Transverse colon (tissue), 4 donors: ENCODE results near the gene RASL12. TPM values are rescaled to one million over a fixed set of nuclear protein-coding genes. Genes with fewer than 3 reads are reported as not detected.

Experiments used
- DNase-seq: peaks from one replicate; pipeline ENCODE4 v3.0.0-alpha.2; 2019
- H3K27ac ChIP-seq, 4 donors: fragments of 200-600 bp; sonication (generic); 2 replicates each; pipeline ENCODE4 v1.5.1; 2016 to 2018; ENCODE audit warnings: inconsistent platforms in 4 of 4
- H3K27me3 ChIP-seq: fragments of 200-600 bp; sonication (generic); 2 replicates; pipeline ENCODE4 v1.5.1; 2017; ENCODE audit warnings: inconsistent platforms
- H3K36me3 ChIP-seq, 4 donors: fragments of 200-600 bp; sonication (generic); 2 replicates each; pipeline ENCODE4 v1.5.1; 2017 to 2019; ENCODE audit warnings: inconsistent platforms in 4 of 4
- H3K4me1 ChIP-seq, 4 donors: fragments of 200-600 bp; sonication (generic); 2 replicates each; pipeline ENCODE4 v1.5.1; 2017 to 2020; ENCODE audit warnings: inconsistent platforms in 4 of 4
- H3K4me3 ChIP-seq, 4 donors: fragments of 200-600 bp; sonication (generic); 1 replicate in 1 of 4; 2 replicates in 3 of 4; pipeline versions ENCODE4 v1.5.1 to v1.6.1; 2017 to 2019; ENCODE audit warnings: inconsistent platforms in 4 of 4
- H3K9me3 ChIP-seq, 2 donors: fragments of 200-600 bp; sonication (generic); 2 replicates each; pipeline ENCODE4 v1.5.1; 2017 to 2019; ENCODE audit warnings: inconsistent platforms in 2 of 2
- CTCF ChIP-seq, 5 experiments: fragments of 200-600 bp in 3 of 5; fragments of 450-650 bp in 2 of 5; sonication (generic) in 3 of 5; IDR thresholded peaks; 1 replicate in 2 of 5; 2 replicates in 3 of 5; pipeline ENCODE4 v1.5.1; 2016 to 2017; ENCODE audit warnings: antibody characterized with exemption in 5 of 5, inconsistent platforms in 3 of 5, mild to moderate bottlenecking in 2 of 5, moderate library complexity in 1 of 5
- EP300 ChIP-seq: sonication (generic); formaldehyde crosslinking; IDR thresholded peaks from one replicate; pipeline ENCODE4 v1.6.1; 2017; ENCODE audit warnings: antibody characterized with exemption, low read depth
- POLR2A ChIP-seq: fragments of 450-650 bp; IDR thresholded peaks from one replicate; pipeline ENCODE4 v1.6.1; 2016; ENCODE audit warnings: antibody characterized with exemption, mild to moderate bottlenecking, moderate library complexity
- POLR2AphosphoS5 ChIP-seq, 3 donors: sonication (generic); formaldehyde crosslinking; IDR thresholded peaks; one replicate each; pipeline ENCODE4 v1.6.1; 2016; ENCODE audit warnings: antibody characterized with exemption in 3 of 3
- WGBS, 2 donors: methylation state at CpG; one replicate each; pipeline ENCODE4 v1.1.5; 2018; ENCODE audit warnings: low coverage in 1 of 2; 5-methylcytosine and 5-hydroxymethylcytosine counted together
- in situ Hi-C, 4 donors: fragments of 200-750 bp; cut with MboI; loops; one replicate each; pipeline versions ENCODE4 v1.15.0 to v1.15.1; 2017; ENCODE audit warnings: low sequenced_read_pairs in 3 of 4, low pct_ligation_motif_present in 1 of 4, low pct_unique_long_range_greater_than_20kb in 1 of 4
- intact Hi-C: fragments of 100-400 bp; cut with DNase I; formaldehyde crosslinking; loops from one replicate; pipeline ENCODE4 v1.15.1; 2023; ENCODE audit warnings: low total_unique reads
- total RNA-seq, 4 donors: library from RNA; depleted of rRNA; stranded (reverse); fragments of >200 nt; gene quantifications; one replicate each; pipeline ENCODE4 v1.1.0, GENCODE V29; 2016

RASL12 gene
- total RNA-seq, 4 donors from 2014 or later = 13.9 to 46.8 (median 16.4) TPM

DNA sequence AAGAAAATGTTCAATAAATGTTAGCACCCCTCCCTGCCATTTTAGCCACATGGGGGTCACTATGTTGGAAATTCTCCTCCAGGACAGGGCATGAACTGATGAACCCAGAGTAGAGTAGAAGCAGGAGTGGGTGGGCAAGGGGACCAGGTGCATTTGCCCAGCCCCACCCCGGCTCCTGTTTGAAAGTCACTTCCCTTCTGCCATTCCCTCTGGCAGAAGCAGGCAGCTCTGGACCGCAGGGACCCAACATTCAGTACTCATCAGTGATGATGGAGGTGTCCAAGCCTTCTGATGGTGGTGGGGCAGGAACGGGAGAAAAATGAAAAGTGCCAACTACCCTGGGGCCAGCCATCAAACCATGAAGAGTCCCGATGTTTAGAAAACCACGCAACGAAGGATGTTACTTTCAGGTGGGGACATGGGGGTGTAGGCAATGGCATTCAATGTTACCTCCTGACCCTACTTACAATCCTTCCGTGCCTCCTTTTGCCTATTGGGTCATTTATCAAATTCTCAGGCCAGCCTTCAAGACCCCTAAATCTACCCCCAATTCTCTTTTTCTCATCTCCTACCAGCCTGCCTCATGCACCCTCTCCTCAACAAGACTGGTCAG lies 30.0 kb upstream of the RASL12 start:
- in situ Hi-C loops (loop anchor here in 2 of 4 donors (10.0 kb wide), 1 partner anchor 63 kb away; no protein-coding TSS in a partner anchor), intact Hi-C loops (no loop called here)
- H3K9me3 ChIP-seq = no peaks in the 10 kb centered on the region
- no peaks in the 10 kb centered on the region for H3K36me3 ChIP-seq
- no peak for TF ChIP-seq POLR2A
- no peak for TF ChIP-seq CTCF (IDR thresholded peaks at IDR 0.05)
- TF ChIP-seq EP300 = no peak
- no peak for TF ChIP-seq POLR2AphosphoS5 (IDR thresholded peaks at IDR 0.05)
- no peak overlapping the region for H3K4me3 ChIP-seq
- DNase-seq = no peak
- WGBS, 2 donors = 93 to 100% methylated on average over 5 to 7 of the region's 7 CpGs
- peaks cover 10 to 23% (median 16%) of the 10 kb centered on the region in 4 donors for H3K4me1 ChIP-seq
- no peaks in the 10 kb centered on the region for H3K27me3 ChIP-seq
- no peak overlapping the region for H3K27ac ChIP-seq

- no peak for TF ChIP-seq POLR2A
- no peak for TF ChIP-seq EP300
- TF ChIP-seq POLR2AphosphoS5 (IDR thresholded peaks at IDR 0.05) = no peak
- no peak for TF ChIP-seq CTCF (IDR thresholded peaks at IDR 0.05)
- in situ Hi-C loops = loop anchor here in 2 of 4 donors (10.0 kb wide), 1 partner anchor 62 kb away; no protein-coding TSS in a partner anchor
- H3K4me3 ChIP-seq = no peak overlapping the region
- no peak for DNase-seq
- H3K36me3 ChIP-seq = no peaks in the 10 kb centered on the region
- 92 to 100% methylated on average over 1 to 6 of the region's 6 CpGs for WGBS, 2 donors
- H3K9me3 ChIP-seq = no peaks in the 10 kb centered on the region
- no peak overlapping the region for H3K27ac ChIP-seq
- H3K4me1 ChIP-seq = peaks cover 10 to 23% (median 16%) of the 10 kb centered on the region in 4 donors
- H3K27me3 ChIP-seq = no peaks in the 10 kb centered on the region
- intact Hi-C loops = no loop called here
Measured at GRCh38 chr15:65096481-65097385, 28.9 kb upstream of the RASL12 start.

DNA sequence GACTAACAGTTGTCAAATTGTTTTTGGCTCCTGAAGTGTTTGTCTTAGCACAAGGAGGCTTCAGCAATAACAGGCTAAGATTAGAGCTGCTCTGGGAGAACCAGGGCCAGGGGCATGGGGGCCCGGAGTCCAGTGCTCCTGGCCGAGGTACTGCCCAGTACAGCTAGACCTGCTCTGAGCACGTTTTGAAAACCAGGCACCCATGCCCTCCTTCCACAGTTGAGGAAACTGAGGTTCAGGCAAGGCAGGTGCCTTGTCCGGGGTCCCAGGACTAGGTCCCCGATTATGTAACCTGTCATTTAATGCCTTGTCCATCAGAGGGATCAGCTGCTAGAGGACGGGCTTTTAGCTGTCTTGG lies 27.9 kb upstream of the RASL12 start:
- in situ Hi-C loops (loop anchor here in 2 of 4 donors (10.0 kb wide), 1 partner anchor 61 kb away; no protein-coding TSS in a partner anchor), intact Hi-C loops (no loop called here)
- Histone ChIP-seq H3K36me3 (no peaks in the 10 kb centered on the region), H3K27me3 (no peaks in the 10 kb centered on the region), H3K9me3 (no peaks in the 10 kb centered on the region), H3K4me1 (peaks cover 2 to 16% (median 12%) of the 10 kb centered on the region in 4 donors), H3K4me3 (no peak overlapping the region), H3K27ac (peak overlapping the region in 3 of 4 donors; percentile 62 to 78 (median 63))
- no peak for DNase-seq
- TF ChIP-seq EP300 (no peak), CTCF (IDR thresholded peaks at IDR 0.05) (no peak)
- WGBS, 2 donors = 90% methylated on average over 6 of the region's 6 CpGs; no CpG with 5 or more reads in 1 of the 2 donors

GRCh38 chr15:65095011-65095746 lies 27.4 kb upstream of the RASL12 start:
- DNase-seq = peak; percentile 47
- Histone ChIP-seq H3K27ac (peak overlapping the region; percentile 10 to 78 (median 62)), H3K4me1 (peaks cover 0 to 12% (median 11%) of the 10 kb centered on the region in 4 donors), H3K9me3 (no peaks in the 10 kb centered on the region), H3K27me3 (no peaks in the 10 kb centered on the region), H3K36me3 (no peaks in the 10 kb centered on the region), H3K4me3 (no peak overlapping the region)
- intact Hi-C loops = no loop called here
- in situ Hi-C loops = loop anchor here in 2 of 4 donors (10.0 kb wide), 1 partner anchor 60 kb away; no protein-coding TSS in a partner anchor
- WGBS, 2 donors = 53 to 67% methylated on average over 3 to 5 of the region's 5 CpGs
- TF ChIP-seq POLR2A (no peak), EP300 (no peak), CTCF (IDR thresholded peaks at IDR 0.05) (no peak), POLR2AphosphoS5 (IDR thresholded peaks at IDR 0.05) (peak; percentile 13 to 77 (median 71))
